AG04450 (cell line): Measurements from ENCODE around the gene PDS5A. TPM values are rescaled to one million over a fixed set of nuclear protein-coding genes. Genes with fewer than 3 reads are reported as not detected.

Source experiments
- CTCF ChIA-PET: fragments of 300-600, 350-600 bp; formaldehyde crosslinking; extraction: SDS; loops from one replicate; lab custom pipeline; 2022; ENCODE audit warnings: antibody characterized with exemption, inconsistent platforms; lab: Charles Lee
- POLR2A ChIA-PET: fragments of 350-600 bp; formaldehyde crosslinking; extraction: SDS; loops from one replicate; lab custom pipeline; 2021; ENCODE audit warnings: antibody characterized with exemption, inconsistent platforms; lab: Yijun Ruan, JAX
- DNase-seq: peaks from one replicate; pipeline ENCODE4 v3.0.0-alpha.2; 2011; ENCODE audit warnings: low read depth, low spot score
- H3K27ac ChIP-seq: one replicate; pipeline ENCODE4 v1.5.1; 2012; ENCODE audit warnings: low read depth, low read length, control low read depth
- H3K27me3 ChIP-seq: one replicate; pipeline ENCODE4 v1.6.0; 2012; ENCODE audit warnings: low read length; ENCODE audit not compliant: control insufficient read depth, insufficient read depth
- H3K4me3 ChIP-seq: 2 replicates; pipeline ENCODE4 v1.5.1; 2011; ENCODE audit warnings: mild to moderate bottlenecking, low read depth, low read length, control low read depth
- H3K9me3 ChIP-seq: 2 replicates; pipeline ENCODE4 v1.5.1; 2012; ENCODE audit warnings: low read length; ENCODE audit not compliant: control insufficient read depth, insufficient read depth
- polyA plus RNA-seq: library from polyadenylated mRNA; depleted of rRNA; stranded (reverse); fragments of >200 nt; gene quantifications from 2 replicates; pipeline ENCODE4 v1.2.3, GENCODE V29; 2011
- TF ChIP-seq, protein P1 (sequence below): IDR thresholded peaks from 2 replicates; pipeline ENCODE4 v1.5.1; 2011; ENCODE audit warnings: low read depth, low read length, control low read depth, inconsistent platforms

The PDS5A gene
- polyA plus RNA-seq, 1 experiment, result 49.5 TPM

- TF ChIP-seq, protein P1, sequence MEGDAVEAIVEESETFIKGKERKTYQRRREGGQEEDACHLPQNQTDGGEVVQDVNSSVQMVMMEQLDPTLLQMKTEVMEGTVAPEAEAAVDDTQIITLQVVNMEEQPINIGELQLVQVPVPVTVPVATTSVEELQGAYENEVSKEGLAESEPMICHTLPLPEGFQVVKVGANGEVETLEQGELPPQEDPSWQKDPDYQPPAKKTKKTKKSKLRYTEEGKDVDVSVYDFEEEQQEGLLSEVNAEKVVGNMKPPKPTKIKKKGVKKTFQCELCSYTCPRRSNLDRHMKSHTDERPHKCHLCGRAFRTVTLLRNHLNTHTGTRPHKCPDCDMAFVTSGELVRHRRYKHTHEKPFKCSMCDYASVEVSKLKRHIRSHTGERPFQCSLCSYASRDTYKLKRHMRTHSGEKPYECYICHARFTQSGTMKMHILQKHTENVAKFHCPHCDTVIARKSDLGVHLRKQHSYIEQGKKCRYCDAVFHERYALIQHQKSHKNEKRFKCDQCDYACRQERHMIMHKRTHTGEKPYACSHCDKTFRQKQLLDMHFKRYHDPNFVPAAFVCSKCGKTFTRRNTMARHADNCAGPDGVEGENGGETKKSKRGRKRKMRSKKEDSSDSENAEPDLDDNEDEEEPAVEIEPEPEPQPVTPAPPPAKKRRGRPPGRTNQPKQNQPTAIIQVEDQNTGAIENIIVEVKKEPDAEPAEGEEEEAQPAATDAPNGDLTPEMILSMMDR, result no peak
- Histone ChIP-seq H3K9me3 (no peaks in the 10 kb centered on the region), H3K4me3 (no peak overlapping the region), H3K27me3 (peaks cover 2% of the 10 kb centered on the region), H3K27ac (no peak overlapping the region)
- DNase-seq, result no peak
- CTCF ChIA-PET, result no interaction called here
- POLR2A ChIA-PET, result no interaction called here
Observed at GRCh38 chr4:39987485-39987884, 9.8 kb upstream of the PDS5A start.

- H3K9me3 ChIP-seq, result no peaks in the 10 kb centered on the region; the same call in 1 of the 2 replicates
- no peaks in the 10 kb centered on the region for H3K27me3 ChIP-seq
- H3K27ac ChIP-seq, result no peak overlapping the region
- ChIA-PET CTCF (interaction anchor here (0.8 to 2.0 kb wide), 21 partner anchors 14 to 510 kb away, joined by 3 to 11 read pairs (median 5); partner anchors contain the start of gene UBE2K), POLR2A (no interaction called here)
- no peak for DNase-seq
- no peak overlapping the region for H3K4me3 ChIP-seq
- TF ChIP-seq, protein P1, result no peak
Observed at GRCh38 chr4:39978904-39979303, 1.2 kb upstream of the PDS5A start.

DNA sequence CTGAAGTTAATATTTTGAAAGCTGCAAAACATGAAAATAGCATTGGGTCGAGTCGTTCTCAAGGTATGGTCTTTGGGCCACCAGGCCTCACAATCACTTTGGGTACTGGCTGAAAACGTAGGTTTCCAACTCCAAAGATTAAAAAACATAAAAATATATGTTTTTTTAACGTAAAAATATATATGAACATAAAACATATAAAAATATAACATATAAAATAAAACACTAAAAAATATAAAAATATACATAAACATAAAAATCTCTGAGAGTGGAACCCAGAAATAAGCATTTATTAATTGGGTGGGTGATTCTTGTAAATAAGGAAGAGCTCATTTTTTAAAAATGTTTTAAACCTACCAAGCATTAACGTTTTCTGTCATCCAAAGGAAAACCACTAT, 666 bp upstream of the PDS5A start:
- Histone ChIP-seq H3K4me3 (peak overlapping the region; percentile 75), H3K27me3 (no peaks in the 10 kb centered on the region), H3K9me3 (no peaks in the 10 kb centered on the region; the same call in 1 of the 2 replicates), H3K27ac (peak overlapping the region; percentile 39)
- DNase-seq, result no peak
- TF ChIP-seq, protein P1, result no peak
- CTCF ChIA-PET, result interaction anchor here (0.5 to 2.0 kb wide), 53 partner anchors 9 to 746 kb away, joined by 3 to 15 read pairs (median 4); partner anchors contain the start of gene UBE2K
- POLR2A ChIA-PET, result no interaction called here

DNA sequence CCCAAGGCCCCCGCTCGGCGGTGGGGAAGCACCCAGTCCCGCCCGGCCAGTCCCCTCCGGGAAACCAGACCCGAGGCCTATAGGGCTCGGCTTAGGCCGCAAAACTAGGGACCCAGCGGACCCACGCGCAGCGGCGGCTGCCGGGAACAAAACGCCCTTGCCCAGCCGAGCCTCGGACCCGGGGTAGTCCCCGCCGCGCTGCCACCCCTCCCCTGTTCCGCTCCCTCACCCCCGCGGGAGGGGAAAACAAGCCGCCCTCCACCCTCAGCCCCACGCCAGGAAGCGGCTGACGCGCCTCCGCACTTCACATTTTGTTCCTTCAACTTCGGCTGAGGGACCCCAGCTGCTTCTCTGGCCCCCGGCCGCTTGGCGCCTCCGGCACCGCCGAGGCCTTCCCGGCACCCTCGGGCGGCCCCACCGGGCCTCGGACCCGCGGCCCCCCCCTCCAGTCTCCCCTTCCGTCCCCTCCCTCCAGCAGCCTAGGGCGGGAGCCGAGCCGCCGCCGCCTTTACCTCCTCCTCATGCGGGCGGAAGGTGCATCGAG, 694 bp downstream of the PDS5A start:
- ChIA-PET POLR2A (no interaction called here), CTCF (interaction anchor here (0.7 kb wide), 2 partner anchors 12 to 65 kb away, joined by 3 read pairs; no protein-coding TSS in a partner anchor)
- no peak for DNase-seq
- TF ChIP-seq, protein P1, result no peak
- H3K4me3 ChIP-seq, result peak overlapping the region; percentile 78
- no peaks in the 10 kb centered on the region for H3K27me3 ChIP-seq
- H3K27ac ChIP-seq, result peak overlapping the region; percentile 81
- no peaks in the 10 kb centered on the region; the same call in 1 of the 2 replicates for H3K9me3 ChIP-seq
